ENCODE measurements around the gene LTC4S.
A peak's percentile ranks its signal among the peaks of the same experiment; 100 is the strongest.
"Not testable (repeated sequence)": the region's sequence is repeated elsewhere in the genome, so short reads cannot be mapped to it uniquely, and the experiment has no call there.

The LTC4S gene

DNA sequence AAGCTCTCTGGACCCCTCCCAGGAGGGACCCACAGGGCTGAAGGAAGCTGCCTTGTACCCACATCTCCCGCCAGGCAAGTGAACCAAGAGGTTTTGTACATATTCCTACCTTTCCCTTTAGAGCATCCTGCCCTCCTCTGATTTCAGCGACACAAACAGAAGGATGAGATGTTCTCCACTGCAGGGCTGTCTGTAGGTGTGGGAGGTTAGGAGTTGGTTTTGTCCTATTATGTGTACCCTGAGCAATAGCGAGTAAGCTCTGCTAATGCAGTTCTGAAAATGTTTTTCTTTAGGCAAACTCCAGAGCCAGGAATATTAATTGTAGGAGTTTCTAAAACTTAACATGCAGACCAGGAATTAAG is 39.9 kb downstream of the LTC4S start:
- H3K27ac ChIP-seq (ENCODE audit: insufficient read depth, low read length, poor library complexity, severe bottlenecking) = no peak overlapping the region
- no peak for DNase-seq
- no peaks in the 10 kb centered on the region for H3K27me3 ChIP-seq (replicated peaks; ENCODE audit: control insufficient read depth, insufficient read depth, low read length, poor library complexity, severe bottlenecking)
- peaks cover 70% of the 10 kb centered on the region for H3K36me3 ChIP-seq (ENCODE audit: control insufficient read depth, insufficient read depth, low read length)
- H3K9me3 ChIP-seq (ENCODE audit: control insufficient read depth, low read length) = no peaks in the 10 kb centered on the region
- peaks cover 14% of the 10 kb centered on the region for H3K4me1 ChIP-seq (ENCODE audit: control insufficient read depth, insufficient read depth, low read length, poor library complexity, severe bottlenecking)
- no peak overlapping the region for H3K4me3 ChIP-seq (ENCODE audit: insufficient read depth, low read depth, low read length, poor library complexity, severe bottlenecking)

DNA sequence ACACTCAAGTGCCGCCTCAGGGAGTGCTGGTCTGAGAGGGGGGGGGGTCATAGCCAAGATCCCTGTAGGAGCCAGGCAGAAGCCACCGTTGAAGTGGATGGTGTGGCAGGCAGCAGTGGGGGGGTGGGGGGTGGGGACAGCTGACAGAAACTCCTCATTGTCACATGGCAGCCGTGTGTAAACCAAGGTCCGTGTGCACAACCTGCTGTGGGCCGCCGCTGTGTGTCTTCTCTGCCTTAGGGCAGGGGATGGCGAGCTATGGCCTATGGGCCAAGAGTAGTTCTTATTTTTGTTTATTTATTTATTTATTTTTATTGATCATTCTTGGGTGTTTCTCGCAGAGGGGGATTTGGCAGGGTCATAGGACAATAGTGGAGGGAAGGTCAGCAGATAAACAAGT is 40.3 kb downstream of the LTC4S start:
- Histone ChIP-seq H3K27me3 (replicated peaks; ENCODE audit: control insufficient read depth, insufficient read depth, low read length, poor library complexity, severe bottlenecking) (no peaks in the 10 kb centered on the region), H3K4me3 (ENCODE audit: insufficient read depth, low read depth, low read length, poor library complexity, severe bottlenecking) (no peak overlapping the region), H3K9me3 (ENCODE audit: control insufficient read depth, low read length) (no peaks in the 10 kb centered on the region), H3K4me1 (ENCODE audit: control insufficient read depth, insufficient read depth, low read length, poor library complexity, severe bottlenecking) (peaks cover 14% of the 10 kb centered on the region), H3K27ac (ENCODE audit: insufficient read depth, low read length, poor library complexity, severe bottlenecking) (no peak overlapping the region), H3K36me3 (ENCODE audit: control insufficient read depth, insufficient read depth, low read length) (peaks cover 66% of the 10 kb centered on the region)
- DNase-seq = no peak

- peaks cover 66% of the 10 kb centered on the region for H3K36me3 ChIP-seq (ENCODE audit: control insufficient read depth, insufficient read depth, low read length)
- not testable (repeated sequence) for H3K27me3 ChIP-seq (replicated peaks; ENCODE audit: control insufficient read depth, insufficient read depth, low read length, poor library complexity, severe bottlenecking); H3K9me3 ChIP-seq (ENCODE audit: control insufficient read depth, low read length); DNase-seq; H3K27ac ChIP-seq (ENCODE audit: insufficient read depth, low read length, poor library complexity, severe bottlenecking); H3K4me3 ChIP-seq (ENCODE audit: insufficient read depth, low read depth, low read length, poor library complexity, severe bottlenecking)
- peaks cover 14% of the 10 kb centered on the region for H3K4me1 ChIP-seq (ENCODE audit: control insufficient read depth, insufficient read depth, low read length, poor library complexity, severe bottlenecking)
Measured at GRCh38 chr5:179834871-179835270, 41.1 kb downstream of the LTC4S start.

DNA sequence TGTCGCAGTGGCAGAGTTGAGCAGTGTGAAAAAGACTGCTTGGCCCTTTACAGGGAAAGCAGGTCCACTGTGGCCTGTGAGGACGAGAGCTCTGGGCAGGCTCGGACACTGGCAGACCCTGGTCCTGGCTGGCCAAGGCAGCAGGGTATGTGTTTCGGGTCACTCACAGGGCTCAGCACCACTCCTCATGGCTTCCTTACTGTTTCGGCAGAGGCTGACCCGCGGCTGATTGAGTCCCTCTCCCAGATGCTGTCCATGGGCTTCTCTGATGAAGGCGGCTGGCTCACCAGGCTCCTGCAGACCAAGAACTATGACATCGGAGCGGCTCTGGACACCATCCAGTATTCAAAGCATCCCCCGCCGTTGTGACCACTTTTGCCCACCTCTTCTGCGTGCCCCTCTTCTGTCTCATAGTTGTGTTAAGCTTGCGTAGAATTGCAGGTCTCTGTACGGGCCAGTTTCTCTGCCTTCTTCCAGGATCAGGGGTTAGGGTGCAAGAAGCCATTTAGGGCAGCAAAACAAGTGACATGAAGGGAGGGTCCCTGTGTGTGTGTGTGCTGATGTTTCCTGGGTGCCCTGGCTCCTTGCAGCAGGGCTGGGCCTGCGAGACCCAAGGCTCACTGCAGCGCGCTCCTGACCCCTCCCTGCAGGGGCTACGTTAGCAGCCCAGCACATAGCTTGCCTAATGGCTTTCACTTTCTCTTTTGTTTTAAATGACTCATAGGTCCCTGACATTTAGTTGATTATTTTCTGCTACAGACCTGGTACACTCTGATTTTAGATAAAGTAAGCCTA is 42.6 kb downstream of the LTC4S start:
- peaks cover 65% of the 10 kb centered on the region for H3K36me3 ChIP-seq (ENCODE audit: control insufficient read depth, insufficient read depth, low read length)
- peak overlapping the region; percentile 67 for H3K27ac ChIP-seq (ENCODE audit: insufficient read depth, low read length, poor library complexity, severe bottlenecking)

DNA sequence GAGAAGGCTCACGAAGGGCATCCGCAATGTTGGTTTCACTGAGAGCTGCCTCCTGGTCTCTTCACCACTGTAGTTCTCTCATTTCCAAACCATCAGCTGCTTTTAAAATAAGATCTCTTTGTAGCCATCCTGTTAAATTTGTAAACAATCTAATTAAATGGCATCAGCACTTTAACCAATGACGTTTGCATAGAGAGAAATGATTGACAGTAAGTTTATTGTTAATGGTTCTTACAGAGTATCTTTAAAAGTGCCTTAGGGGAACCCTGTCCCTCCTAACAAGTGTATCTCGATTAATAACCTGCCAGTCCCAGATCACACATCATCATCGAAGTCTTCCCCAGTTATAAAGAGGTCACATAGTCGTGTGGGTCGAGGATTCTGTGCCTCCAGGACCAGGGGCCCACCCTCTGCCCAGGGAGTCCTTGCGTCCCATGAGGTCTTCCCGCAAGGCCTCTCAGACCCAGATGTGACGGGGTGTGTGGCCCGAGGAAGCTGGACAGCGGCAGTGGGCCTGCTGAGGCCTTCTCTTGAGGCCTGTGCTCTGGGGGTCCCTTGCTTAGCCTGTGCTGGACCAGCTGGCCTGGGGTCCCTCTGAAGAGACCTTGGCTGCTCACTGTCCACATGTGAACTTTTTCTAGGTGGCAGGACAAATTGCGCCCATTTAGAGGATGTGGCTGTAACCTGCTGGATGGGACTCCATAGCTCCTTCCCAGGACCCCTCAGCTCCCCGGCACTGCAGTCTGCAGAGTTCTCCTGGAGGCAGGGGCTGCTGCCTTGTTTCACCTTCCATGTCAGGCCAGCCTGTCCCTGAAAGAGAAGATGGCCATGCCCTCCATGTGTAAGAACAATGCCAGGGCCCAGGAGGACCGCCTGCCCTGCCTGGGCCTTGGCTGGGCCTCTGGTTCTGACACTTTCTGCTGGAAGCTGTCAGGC is 43.6 kb downstream of the LTC4S start:
- DNase-seq = no peak
- peaks cover 64% of the 10 kb centered on the region for H3K36me3 ChIP-seq (ENCODE audit: control insufficient read depth, insufficient read depth, low read length)
- peak overlapping the region; percentile 67 for H3K27ac ChIP-seq (ENCODE audit: insufficient read depth, low read length, poor library complexity, severe bottlenecking)
- no peak overlapping the region for H3K4me3 ChIP-seq (ENCODE audit: insufficient read depth, low read depth, low read length, poor library complexity, severe bottlenecking)
- H3K9me3 ChIP-seq (ENCODE audit: control insufficient read depth, low read length) = no peaks in the 10 kb centered on the region
- H3K27me3 ChIP-seq (replicated peaks; ENCODE audit: control insufficient read depth, insufficient read depth, low read length, poor library complexity, severe bottlenecking) = no peaks in the 10 kb centered on the region
- H3K4me1 ChIP-seq (ENCODE audit: control insufficient read depth, insufficient read depth, low read length, poor library complexity, severe bottlenecking) = peaks cover 14% of the 10 kb centered on the region

More for the DNA sequence above, 42.6 kb downstream of the LTC4S start:
- no peaks in the 10 kb centered on the region for H3K27me3 ChIP-seq (replicated peaks; ENCODE audit: control insufficient read depth, insufficient read depth, low read length, poor library complexity, severe bottlenecking)
- DNase-seq = peak; percentile 43 to 51 (median 44)
- peaks cover 14% of the 10 kb centered on the region for H3K4me1 ChIP-seq (ENCODE audit: control insufficient read depth, insufficient read depth, low read length, poor library complexity, severe bottlenecking)
- no peaks in the 10 kb centered on the region for H3K9me3 ChIP-seq (ENCODE audit: control insufficient read depth, low read length)
- H3K4me3 ChIP-seq (ENCODE audit: insufficient read depth, low read depth, low read length, poor library complexity, severe bottlenecking) = no peak overlapping the region

- Histone ChIP-seq H3K4me3 (ENCODE audit: insufficient read depth, low read depth, low read length, poor library complexity, severe bottlenecking) (no peak overlapping the region), H3K27me3 (replicated peaks; ENCODE audit: control insufficient read depth, insufficient read depth, low read length, poor library complexity, severe bottlenecking) (no peaks in the 10 kb centered on the region), H3K4me1 (ENCODE audit: control insufficient read depth, insufficient read depth, low read length, poor library complexity, severe bottlenecking) (peaks cover 14% of the 10 kb centered on the region), H3K9me3 (ENCODE audit: control insufficient read depth, low read length) (no peaks in the 10 kb centered on the region), H3K36me3 (ENCODE audit: control insufficient read depth, insufficient read depth, low read length) (peaks cover 47% of the 10 kb centered on the region), H3K27ac (ENCODE audit: insufficient read depth, low read length, poor library complexity, severe bottlenecking) (no peak overlapping the region)
- DNase-seq = no peak
Measured at GRCh38 chr5:179839328-179840256, 45.8 kb downstream of the LTC4S start.

GRCh38 chr5:179840321-179840720 is 46.5 kb downstream of the LTC4S start:
- H3K4me3 ChIP-seq (ENCODE audit: insufficient read depth, low read depth, low read length, poor library complexity, severe bottlenecking) = no peak overlapping the region
- H3K4me1 ChIP-seq (ENCODE audit: control insufficient read depth, insufficient read depth, low read length, poor library complexity, severe bottlenecking) = peaks cover 14% of the 10 kb centered on the region
- H3K9me3 ChIP-seq (ENCODE audit: control insufficient read depth, low read length) = no peaks in the 10 kb centered on the region
- H3K27ac ChIP-seq (ENCODE audit: insufficient read depth, low read length, poor library complexity, severe bottlenecking) = no peak overlapping the region
- H3K36me3 ChIP-seq (ENCODE audit: control insufficient read depth, insufficient read depth, low read length) = peaks cover 47% of the 10 kb centered on the region
- no peak for DNase-seq
- no peaks in the 10 kb centered on the region for H3K27me3 ChIP-seq (replicated peaks; ENCODE audit: control insufficient read depth, insufficient read depth, low read length, poor library complexity, severe bottlenecking)

DNA sequence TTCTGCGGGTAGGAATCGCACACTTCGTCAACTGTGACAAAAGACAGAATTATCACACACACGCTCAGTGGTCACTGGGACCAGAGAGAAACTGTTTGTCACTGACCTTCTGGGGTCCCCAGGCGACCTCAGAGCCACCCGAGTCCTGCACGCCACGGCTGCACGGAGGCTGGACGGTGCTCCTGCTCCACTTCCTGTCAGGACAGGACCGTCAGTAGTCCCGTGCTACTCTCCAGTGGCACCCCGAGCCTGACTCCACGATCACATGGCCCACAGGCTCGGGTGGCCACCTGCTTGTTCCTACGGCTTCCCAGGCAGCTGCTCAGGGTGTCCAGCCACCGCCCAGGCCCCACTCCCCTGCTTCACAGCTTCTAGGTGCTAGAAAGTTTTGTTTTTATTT is 47.0 kb downstream of the LTC4S start:
- DNase-seq = no peak
- Histone ChIP-seq H3K4me3 (ENCODE audit: insufficient read depth, low read depth, low read length, poor library complexity, severe bottlenecking) (no peak overlapping the region), H3K4me1 (ENCODE audit: control insufficient read depth, insufficient read depth, low read length, poor library complexity, severe bottlenecking) (peaks cover 14% of the 10 kb centered on the region), H3K36me3 (ENCODE audit: control insufficient read depth, insufficient read depth, low read length) (peaks cover 46% of the 10 kb centered on the region), H3K27ac (ENCODE audit: insufficient read depth, low read length, poor library complexity, severe bottlenecking) (no peak overlapping the region), H3K9me3 (ENCODE audit: control insufficient read depth, low read length) (no peaks in the 10 kb centered on the region), H3K27me3 (replicated peaks; ENCODE audit: control insufficient read depth, insufficient read depth, low read length, poor library complexity, severe bottlenecking) (no peaks in the 10 kb centered on the region)

GRCh38 chr5:179841621-179842020 is 47.8 kb downstream of the LTC4S start:
- DNase-seq = no peak
- Histone ChIP-seq H3K9me3 (ENCODE audit: control insufficient read depth, low read length) (no peaks in the 10 kb centered on the region), H3K27me3 (replicated peaks; ENCODE audit: control insufficient read depth, insufficient read depth, low read length, poor library complexity, severe bottlenecking) (no peaks in the 10 kb centered on the region), H3K4me3 (ENCODE audit: insufficient read depth, low read depth, low read length, poor library complexity, severe bottlenecking) (no peak overlapping the region), H3K27ac (ENCODE audit: insufficient read depth, low read length, poor library complexity, severe bottlenecking) (no peak overlapping the region), H3K4me1 (ENCODE audit: control insufficient read depth, insufficient read depth, low read length, poor library complexity, severe bottlenecking) (peaks cover 8% of the 10 kb centered on the region), H3K36me3 (ENCODE audit: control insufficient read depth, insufficient read depth, low read length) (peaks cover 43% of the 10 kb centered on the region)

Data from effector memory CD4-positive, alpha-beta T cell (primary cell).